ENCODE measurements around the gene NOX3.

The NOX3 gene

GRCh38 chr6:155434829-155435423 is 20.7 kb downstream of the NOX3 start:
- Histone ChIP-seq H3K4me2 (ENCODE audit: insufficient read depth, low read length, poor library complexity, severe bottlenecking) (no peak overlapping the region), H4K8ac (ENCODE audit: low read depth, low read length) (no peak overlapping the region), H2BK120ac (ENCODE audit: low read depth, low read length) (no peak overlapping the region), H3K14ac (ENCODE audit: low read length) (no peak overlapping the region), H3K79me1 (ENCODE audit: low read depth, low read length) (no peaks in the 10 kb centered on the region), H3K27me3 (ENCODE audit: control insufficient read depth in 3 of 3, insufficient read depth in 3 of 3, low read depth in 1 of 3, low read length in 3 of 3) (no peaks in the 10 kb centered on the region), H3K23ac (ENCODE audit: low read depth, low read length, poor library complexity) (no peak overlapping the region), H2AFZ (ENCODE audit: low read length) (no peak overlapping the region), H3K9me3 (replicated peaks in 1 of 2; ENCODE audit: control insufficient read depth in 2 of 2, insufficient read depth in 1 of 2, low read depth in 1 of 2, low read length in 2 of 2) (no peaks in the 10 kb centered on the region), H3K18ac (ENCODE audit: low read length) (no peak overlapping the region), H3K4me1 (ENCODE audit: control insufficient read depth in 2 of 2, insufficient read depth in 1 of 2, low read depth in 1 of 2, low read length in 2 of 2) (peaks cover 0 to 9% of the 10 kb centered on the region in 2 donors), H3K9ac (ENCODE audit: low read depth, low read length, poor library complexity) (no peak overlapping the region), H2BK5ac (ENCODE audit: low read length) (no peak overlapping the region), H3K4ac (ENCODE audit: low read length) (no peak overlapping the region), H4K91ac (ENCODE audit: low read depth, low read length, poor library complexity) (no peak overlapping the region), H3K4me3 (ENCODE audit: low read length in 2 of 2) (no peak overlapping the region), H3K27ac (replicated peaks; ENCODE audit: low read length) (no peak overlapping the region), H2BK15ac (ENCODE audit: low read length) (no peak overlapping the region), H2AK5ac (ENCODE audit: low read depth, low read length) (no peak overlapping the region), H2BK12ac (ENCODE audit: low read length) (no peak overlapping the region), H3K36me3 (replicated peaks in 1 of 2; ENCODE audit: control insufficient read depth in 2 of 2, insufficient read depth in 2 of 2, low read length in 2 of 2) (no peaks in the 10 kb centered on the region)
- WGBS, 2 donors (ENCODE audit: extremely low coverage in 2 of 2, insufficient read length in 2 of 2, insufficient replicate concordance in 1 of 2) = no CpG with 5 or more reads among the region's 13 CpGs
- DNase-seq (ENCODE audit: low spot score) = no peak

GRCh38 chr6:155434096-155434495 is 21.5 kb downstream of the NOX3 start:
- no peak overlapping the region for H2BK12ac ChIP-seq (ENCODE audit: low read length)
- no peak overlapping the region for H3K4ac ChIP-seq (ENCODE audit: low read length)
- no peak overlapping the region for H3K4me3 ChIP-seq (ENCODE audit: low read length in 2 of 2)
- no peak overlapping the region for H2AK5ac ChIP-seq (ENCODE audit: low read depth, low read length)
- H3K4me1 ChIP-seq (ENCODE audit: control insufficient read depth in 2 of 2, insufficient read depth in 1 of 2, low read depth in 1 of 2, low read length in 2 of 2) = peaks cover 0 to 9% of the 10 kb centered on the region in 2 donors
- no peak overlapping the region for H3K23ac ChIP-seq (ENCODE audit: low read depth, low read length, poor library complexity)
- no peaks in the 10 kb centered on the region for H3K27me3 ChIP-seq (ENCODE audit: control insufficient read depth in 3 of 3, insufficient read depth in 3 of 3, low read depth in 1 of 3, low read length in 3 of 3)
- H3K27ac ChIP-seq (replicated peaks; ENCODE audit: low read length) = no peak overlapping the region
- H4K8ac ChIP-seq (ENCODE audit: low read depth, low read length) = no peak overlapping the region
- H3K9me3 ChIP-seq (replicated peaks in 1 of 2; ENCODE audit: control insufficient read depth in 2 of 2, insufficient read depth in 1 of 2, low read depth in 1 of 2, low read length in 2 of 2) = no peaks in the 10 kb centered on the region
- H3K36me3 ChIP-seq (replicated peaks in 1 of 2; ENCODE audit: control insufficient read depth in 2 of 2, insufficient read depth in 2 of 2, low read length in 2 of 2) = no peaks in the 10 kb centered on the region
- no peak overlapping the region for H3K4me2 ChIP-seq (ENCODE audit: insufficient read depth, low read length, poor library complexity, severe bottlenecking)
- H2BK15ac ChIP-seq (ENCODE audit: low read length) = no peak overlapping the region
- no peak overlapping the region for H3K9ac ChIP-seq (ENCODE audit: low read depth, low read length, poor library complexity)
- no CpG with 5 or more reads among the region's 8 CpGs for WGBS, 2 donors (ENCODE audit: extremely low coverage in 2 of 2, insufficient read length in 2 of 2, insufficient replicate concordance in 1 of 2)
- H3K14ac ChIP-seq (ENCODE audit: low read length) = no peak overlapping the region
- H3K18ac ChIP-seq (ENCODE audit: low read length) = no peak overlapping the region
- H2AFZ ChIP-seq (ENCODE audit: low read length) = no peak overlapping the region
- no peak overlapping the region for H2BK5ac ChIP-seq (ENCODE audit: low read length)
- no peaks in the 10 kb centered on the region for H3K79me1 ChIP-seq (ENCODE audit: low read depth, low read length)
- no peak overlapping the region for H2BK120ac ChIP-seq (ENCODE audit: low read depth, low read length)
- DNase-seq (ENCODE audit: low spot score) = no peak
- no peak overlapping the region for H4K91ac ChIP-seq (ENCODE audit: low read depth, low read length, poor library complexity)

GRCh38 chr6:155432293-155432692 is 23.3 kb downstream of the NOX3 start:
- DNase-seq (ENCODE audit: low spot score) = no peak
- Histone ChIP-seq H3K9ac (ENCODE audit: low read depth, low read length, poor library complexity) (no peak overlapping the region), H4K91ac (ENCODE audit: low read depth, low read length, poor library complexity) (no peak overlapping the region), H3K4me1 (ENCODE audit: control insufficient read depth in 2 of 2, insufficient read depth in 1 of 2, low read depth in 1 of 2, low read length in 2 of 2) (peaks cover 0 to 9% of the 10 kb centered on the region in 2 donors), H2AK5ac (ENCODE audit: low read depth, low read length) (no peak overlapping the region), H3K9me3 (replicated peaks in 1 of 2; ENCODE audit: control insufficient read depth in 2 of 2, insufficient read depth in 1 of 2, low read depth in 1 of 2, low read length in 2 of 2) (no peaks in the 10 kb centered on the region), H3K4ac (ENCODE audit: low read length) (no peak overlapping the region), H3K4me3 (ENCODE audit: low read length in 2 of 2) (no peak overlapping the region), H2BK120ac (ENCODE audit: low read depth, low read length) (no peak overlapping the region), H2BK12ac (ENCODE audit: low read length) (no peak overlapping the region), H3K23ac (ENCODE audit: low read depth, low read length, poor library complexity) (no peak overlapping the region), H3K4me2 (ENCODE audit: insufficient read depth, low read length, poor library complexity, severe bottlenecking) (no peak overlapping the region), H2AFZ (ENCODE audit: low read length) (no peak overlapping the region), H3K18ac (ENCODE audit: low read length) (no peak overlapping the region), H2BK15ac (ENCODE audit: low read length) (no peak overlapping the region), H3K27me3 (ENCODE audit: control insufficient read depth in 3 of 3, insufficient read depth in 3 of 3, low read depth in 1 of 3, low read length in 3 of 3) (no peaks in the 10 kb centered on the region), H2BK5ac (ENCODE audit: low read length) (no peak overlapping the region), H3K27ac (replicated peaks; ENCODE audit: low read length) (no peak overlapping the region), H3K36me3 (replicated peaks in 1 of 2; ENCODE audit: control insufficient read depth in 2 of 2, insufficient read depth in 2 of 2, low read length in 2 of 2) (no peaks in the 10 kb centered on the region), H3K14ac (ENCODE audit: low read length) (no peak overlapping the region), H3K79me1 (ENCODE audit: low read depth, low read length) (no peaks in the 10 kb centered on the region), H4K8ac (ENCODE audit: low read depth, low read length) (no peak overlapping the region)
- no CpG with 5 or more reads among the region's 5 CpGs for WGBS, 2 donors (ENCODE audit: extremely low coverage in 2 of 2, insufficient read length in 2 of 2, insufficient replicate concordance in 1 of 2)

GRCh38 chr6:155429321-155429893 is 26.2 kb downstream of the NOX3 start:
- Histone ChIP-seq H3K9ac (ENCODE audit: low read depth, low read length, poor library complexity) (no peak overlapping the region), H3K4me2 (ENCODE audit: insufficient read depth, low read length, poor library complexity, severe bottlenecking) (no peak overlapping the region), H3K4me3 (ENCODE audit: low read length in 2 of 2) (no peak overlapping the region), H2BK12ac (ENCODE audit: low read length) (no peak overlapping the region), H3K27ac (replicated peaks; ENCODE audit: low read length) (no peak overlapping the region), H3K36me3 (replicated peaks in 1 of 2; ENCODE audit: control insufficient read depth in 2 of 2, insufficient read depth in 2 of 2, low read length in 2 of 2) (no peaks in the 10 kb centered on the region), H3K18ac (ENCODE audit: low read length) (no peak overlapping the region), H3K4ac (ENCODE audit: low read length) (no peak overlapping the region), H3K9me3 (replicated peaks in 1 of 2; ENCODE audit: control insufficient read depth in 2 of 2, insufficient read depth in 1 of 2, low read depth in 1 of 2, low read length in 2 of 2) (no peaks in the 10 kb centered on the region), H3K27me3 (ENCODE audit: control insufficient read depth in 3 of 3, insufficient read depth in 3 of 3, low read depth in 1 of 3, low read length in 3 of 3) (no peaks in the 10 kb centered on the region), H3K79me1 (ENCODE audit: low read depth, low read length) (no peaks in the 10 kb centered on the region), H2BK120ac (ENCODE audit: low read depth, low read length) (no peak overlapping the region), H4K8ac (ENCODE audit: low read depth, low read length) (no peak overlapping the region), H3K4me1 (ENCODE audit: control insufficient read depth in 2 of 2, insufficient read depth in 1 of 2, low read depth in 1 of 2, low read length in 2 of 2) (peaks cover 0 to 6% of the 10 kb centered on the region in 2 donors), H3K14ac (ENCODE audit: low read length) (no peak overlapping the region), H4K91ac (ENCODE audit: low read depth, low read length, poor library complexity) (no peak overlapping the region), H2AFZ (ENCODE audit: low read length) (no peak overlapping the region), H2AK5ac (ENCODE audit: low read depth, low read length) (no peak overlapping the region), H2BK15ac (ENCODE audit: low read length) (no peak overlapping the region), H2BK5ac (ENCODE audit: low read length) (no peak overlapping the region), H3K23ac (ENCODE audit: low read depth, low read length, poor library complexity) (no peak overlapping the region)
- DNase-seq (ENCODE audit: low spot score) = no peak
- no CpG with 5 or more reads among the region's 2 CpGs for WGBS, 2 donors (ENCODE audit: extremely low coverage in 2 of 2, insufficient read length in 2 of 2, insufficient replicate concordance in 1 of 2)

Measured in neuronal stem cell (in vitro differentiated cells).